Vagina (tissue), 2 donors: ENCODE results near the gene DLEU7. TPM values are rescaled to one million over a fixed set of nuclear protein-coding genes. Genes with fewer than 3 reads are reported as not detected.

Source experiments
- DNase-seq, 2 donors: peaks; one replicate each; pipeline ENCODE4 v3.0.0-alpha.2; 2017; ENCODE audit errors: extremely low spot score in 2 of 2
- H3K27ac ChIP-seq: fragments of 200-600 bp; sonication (generic); one replicate; pipeline ENCODE4 v1.5.1; 2019
- H3K27me3 ChIP-seq: fragments of 200-600 bp; sonication (generic); one replicate; pipeline ENCODE4 v1.5.1; 2019
- H3K36me3 ChIP-seq, 2 donors: fragments of 200-600 bp; sonication (generic); one replicate each; pipeline ENCODE4 v1.5.1; 2017 to 2019
- H3K4me1 ChIP-seq: fragments of 200-600 bp; sonication (generic); one replicate; pipeline ENCODE4 v1.5.1; 2019
- H3K4me3 ChIP-seq, 2 donors: fragments of 200-600 bp; sonication (generic); 1 replicate in 1 of 2; 2 replicates in 1 of 2; pipeline ENCODE4 v1.5.1; 2016 to 2019
- H3K9me3 ChIP-seq: fragments of 200-600 bp; sonication (generic); one replicate; pipeline ENCODE4 v1.5.1; 2019
- POLR2A ChIP-seq, 2 donors: fragments of 450-650 bp; IDR thresholded peaks; one replicate each; pipeline ENCODE4 v1.6.1; 2017; ENCODE audit warnings: antibody characterized with exemption in 2 of 2, mild to moderate bottlenecking in 2 of 2, moderate library complexity in 2 of 2
- POLR2AphosphoS5 ChIP-seq, 2 donors: sonication (generic); formaldehyde crosslinking; IDR thresholded peaks; one replicate each; pipeline ENCODE4 v1.9.0; 2017; ENCODE audit warnings: antibody characterized with exemption in 2 of 2, mild to moderate bottlenecking in 2 of 2, low read depth in 1 of 2; ENCODE audit not compliant: insufficient read depth in 1 of 2
- intact Hi-C: fragments of 100-400 bp; cut with DNase I; formaldehyde crosslinking; loops from one replicate; pipeline ENCODE4 v1.15.1; 2023
- total RNA-seq: library from RNA; depleted of rRNA; stranded (reverse); fragments of >200 nt; gene quantifications from one replicate; pipeline ENCODE4 v1.2.3, GENCODE V29; 2016
- TF ChIP-seq, protein P1 (sequence below), 3 experiments: fragments of 450-650 bp in 2 of 3; fragments of 200-600 bp in 1 of 3; sonication (generic) in 1 of 3; IDR thresholded peaks; one replicate each; pipeline ENCODE4 v1.5.1; 2017 to 2019; ENCODE audit warnings: antibody characterized with exemption in 3 of 3, mild to moderate bottlenecking in 2 of 3, moderate library complexity in 2 of 3

DLEU7 gene
- total RNA-seq, 1 donor from 2014 or later, result not detected

DNA sequence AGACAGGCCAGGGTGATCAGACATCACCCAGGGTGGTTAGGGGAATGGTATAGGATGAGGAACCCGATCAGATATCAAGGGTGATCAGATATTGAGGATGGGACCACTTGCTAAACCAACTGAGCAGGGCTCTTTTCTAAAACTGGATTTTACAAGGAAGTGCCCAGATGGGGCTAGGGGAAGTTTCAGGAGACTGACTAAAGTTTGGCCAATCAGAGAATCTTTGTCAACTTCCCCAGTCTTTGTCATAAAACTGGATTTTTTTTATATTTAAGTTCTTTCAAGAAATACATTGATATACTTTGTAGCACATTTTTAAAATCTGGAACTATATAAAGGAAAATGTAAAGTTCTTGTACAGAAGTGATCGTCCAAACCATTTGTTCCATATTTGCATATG is 30.5 kb upstream of the DLEU7 start:
- Histone ChIP-seq H3K36me3 (no peaks in the 10 kb centered on the region), H3K9me3 (no peaks in the 10 kb centered on the region), H3K27me3 (no peaks in the 10 kb centered on the region), H3K4me3 (no peak overlapping the region), H3K4me1 (no peaks in the 10 kb centered on the region), H3K27ac (no peak overlapping the region)
- DNase-seq, result no peak
- intact Hi-C loops, result no loop called here
- no peak for TF ChIP-seq POLR2A (IDR thresholded peaks at IDR 0.05)
- TF ChIP-seq POLR2AphosphoS5 (IDR thresholded peaks at IDR 0.05; ENCODE audit: insufficient read depth in 1 of 2, low read depth in 1 of 2), result no peak
- TF ChIP-seq, protein P1, sequence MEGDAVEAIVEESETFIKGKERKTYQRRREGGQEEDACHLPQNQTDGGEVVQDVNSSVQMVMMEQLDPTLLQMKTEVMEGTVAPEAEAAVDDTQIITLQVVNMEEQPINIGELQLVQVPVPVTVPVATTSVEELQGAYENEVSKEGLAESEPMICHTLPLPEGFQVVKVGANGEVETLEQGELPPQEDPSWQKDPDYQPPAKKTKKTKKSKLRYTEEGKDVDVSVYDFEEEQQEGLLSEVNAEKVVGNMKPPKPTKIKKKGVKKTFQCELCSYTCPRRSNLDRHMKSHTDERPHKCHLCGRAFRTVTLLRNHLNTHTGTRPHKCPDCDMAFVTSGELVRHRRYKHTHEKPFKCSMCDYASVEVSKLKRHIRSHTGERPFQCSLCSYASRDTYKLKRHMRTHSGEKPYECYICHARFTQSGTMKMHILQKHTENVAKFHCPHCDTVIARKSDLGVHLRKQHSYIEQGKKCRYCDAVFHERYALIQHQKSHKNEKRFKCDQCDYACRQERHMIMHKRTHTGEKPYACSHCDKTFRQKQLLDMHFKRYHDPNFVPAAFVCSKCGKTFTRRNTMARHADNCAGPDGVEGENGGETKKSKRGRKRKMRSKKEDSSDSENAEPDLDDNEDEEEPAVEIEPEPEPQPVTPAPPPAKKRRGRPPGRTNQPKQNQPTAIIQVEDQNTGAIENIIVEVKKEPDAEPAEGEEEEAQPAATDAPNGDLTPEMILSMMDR (IDR thresholded peaks at IDR 0.05), result no peak

GRCh38 chr13:50873467-50873866 is 30.0 kb upstream of the DLEU7 start:
- Histone ChIP-seq H3K4me3 (no peak overlapping the region), H3K36me3 (no peaks in the 10 kb centered on the region), H3K9me3 (no peaks in the 10 kb centered on the region), H3K27me3 (no peaks in the 10 kb centered on the region), H3K27ac (no peak overlapping the region), H3K4me1 (no peaks in the 10 kb centered on the region)
- no peak for TF ChIP-seq POLR2AphosphoS5 (IDR thresholded peaks at IDR 0.05; ENCODE audit: insufficient read depth in 1 of 2, low read depth in 1 of 2)
- TF ChIP-seq, protein P1 (IDR thresholded peaks at IDR 0.05), result no peak
- TF ChIP-seq POLR2A (IDR thresholded peaks at IDR 0.05), result no peak
- no peak for DNase-seq
- intact Hi-C loops, result no loop called here

DNA sequence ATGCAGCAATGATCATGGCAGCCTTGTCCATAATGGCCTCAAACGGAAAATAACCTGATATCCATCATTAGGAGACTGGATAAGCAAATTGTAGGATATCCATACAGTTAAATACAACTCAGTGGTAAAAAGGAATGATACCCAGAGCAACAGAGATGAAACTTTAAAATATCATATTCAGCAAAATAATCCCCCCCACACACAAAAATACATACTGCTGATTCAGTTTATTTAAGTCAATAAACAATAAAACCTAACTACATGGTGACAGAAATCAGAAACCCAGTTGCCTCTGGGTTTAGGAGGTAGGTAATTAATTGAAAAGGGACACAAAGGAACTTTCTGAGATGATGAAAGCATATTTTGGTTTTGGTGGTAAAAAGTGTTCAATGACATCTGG is 27.9 kb upstream of the DLEU7 start:
- H3K36me3 ChIP-seq, result no peaks in the 10 kb centered on the region
- no peak overlapping the region for H3K27ac ChIP-seq
- no peaks in the 10 kb centered on the region for H3K9me3 ChIP-seq
- no peaks in the 10 kb centered on the region for H3K27me3 ChIP-seq
- intact Hi-C loops, result no loop called here
- no peak for TF ChIP-seq POLR2A (IDR thresholded peaks at IDR 0.05)
- no peak overlapping the region for H3K4me3 ChIP-seq
- no peak for DNase-seq
- H3K4me1 ChIP-seq, result no peaks in the 10 kb centered on the region

GRCh38 chr13:50867637-50867945 is 24.1 kb upstream of the DLEU7 start:
- Histone ChIP-seq H3K9me3 (no peaks in the 10 kb centered on the region), H3K4me3 (no peak overlapping the region), H3K36me3 (no peaks in the 10 kb centered on the region), H3K4me1 (no peaks in the 10 kb centered on the region), H3K27me3 (no peaks in the 10 kb centered on the region), H3K27ac (no peak overlapping the region)
- no peak for DNase-seq
- intact Hi-C loops, result no loop called here
- no peak for TF ChIP-seq POLR2A (IDR thresholded peaks at IDR 0.05)

DNA sequence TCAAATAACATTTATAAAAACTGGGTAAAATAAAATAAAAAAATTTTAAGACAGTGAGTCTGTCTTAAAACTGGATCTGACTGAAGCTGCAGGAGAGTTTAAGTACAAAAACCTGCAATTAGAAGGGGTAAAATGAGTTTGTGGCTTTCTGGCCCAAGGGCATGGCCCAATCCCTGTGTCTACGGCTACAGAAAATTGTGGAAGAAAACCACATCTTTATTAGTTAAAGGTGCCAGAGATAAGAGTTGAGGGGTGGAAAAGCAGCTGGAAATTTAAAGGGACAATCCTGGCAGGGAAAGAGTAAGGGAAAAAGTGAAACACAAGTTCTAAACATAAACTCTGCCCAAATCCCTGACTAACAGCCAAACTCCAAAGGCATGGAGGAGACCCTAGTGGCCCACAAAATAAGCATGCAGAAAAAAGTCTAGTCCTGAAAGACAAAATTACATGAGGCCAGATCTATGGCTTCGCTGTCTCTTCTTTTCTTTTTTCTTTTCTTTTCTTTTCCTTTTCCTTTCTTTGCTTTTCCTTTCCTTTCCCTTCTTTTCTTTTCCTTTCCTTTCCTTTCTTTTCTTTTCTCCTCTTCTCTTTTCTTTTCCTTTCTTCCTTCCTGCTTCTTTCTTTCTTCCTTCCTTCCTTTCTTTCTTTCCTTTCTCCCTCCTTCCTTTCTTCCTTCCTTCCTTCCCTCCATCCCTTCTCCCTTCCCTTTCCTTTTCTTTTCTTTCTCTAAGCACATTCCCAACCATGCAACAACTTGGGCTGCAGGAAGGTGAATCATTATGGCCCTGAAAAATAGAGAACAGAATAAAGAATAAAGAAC is 23.5 kb upstream of the DLEU7 start:
- no peak for DNase-seq
- H3K4me1 ChIP-seq, result no peaks in the 10 kb centered on the region
- H3K4me3 ChIP-seq, result no peak overlapping the region
- TF ChIP-seq POLR2AphosphoS5 (IDR thresholded peaks at IDR 0.05; ENCODE audit: insufficient read depth in 1 of 2, low read depth in 1 of 2) (no peak), POLR2A (IDR thresholded peaks at IDR 0.05) (no peak)
- TF ChIP-seq, protein P1 (IDR thresholded peaks at IDR 0.05), result no peak
- no peak overlapping the region for H3K27ac ChIP-seq
- no peaks in the 10 kb centered on the region for H3K9me3 ChIP-seq
- H3K36me3 ChIP-seq, result no peaks in the 10 kb centered on the region
- H3K27me3 ChIP-seq, result no peaks in the 10 kb centered on the region
- intact Hi-C loops, result no loop called here

- intact Hi-C loops, result no loop called here
- Histone ChIP-seq H3K9me3 (no peaks in the 10 kb centered on the region), H3K27ac (no peak overlapping the region), H3K4me1 (no peaks in the 10 kb centered on the region), H3K36me3 (no peaks in the 10 kb centered on the region), H3K27me3 (no peaks in the 10 kb centered on the region), H3K4me3 (no peak overlapping the region)
- no peak for DNase-seq
- TF ChIP-seq, protein P1 (IDR thresholded peaks at IDR 0.05), result no peak
- TF ChIP-seq POLR2A (IDR thresholded peaks at IDR 0.05), result no peak
- TF ChIP-seq POLR2AphosphoS5 (IDR thresholded peaks at IDR 0.05; ENCODE audit: insufficient read depth in 1 of 2, low read depth in 1 of 2), result no peak
These were observed 21.0 kb upstream of the DLEU7 start for GRCh38 chr13:50864492-50864891.
